Gastroesophageal sphincter (tissue), 4 donors: Measurements from ENCODE around the gene SRP19. TPM values are rescaled to one million over a fixed set of nuclear protein-coding genes. Genes with fewer than 3 reads are reported as not detected.
A peak's percentile ranks its signal among the peaks of the same experiment; 100 is the strongest.
"Not testable (repeated sequence)": the region's sequence is repeated elsewhere in the genome, so short reads cannot be mapped to it uniquely, and the experiment has no call there.

Source experiments
- ATAC-seq: fragments of 150-250 bp; one replicate; pipeline ENCODE4 v1.9.1; 2016; ENCODE audit warnings: mild to moderate bottlenecking, moderate library complexity
- H3K27ac ChIP-seq, 4 donors: fragments of 200-600 bp; sonication (generic) in 3 of 4; 1 replicate in 3 of 4; 2 replicates in 1 of 4; pipeline ENCODE4 v1.5.1; 2016 to 2019
- H3K27me3 ChIP-seq: fragments of 200-600 bp; sonication (generic); one replicate; pipeline ENCODE4 v1.5.1; 2019
- H3K36me3 ChIP-seq, 2 donors: fragments of 200-600 bp; sonication (generic); one replicate each; pipeline ENCODE4 v1.5.1; 2019; ENCODE audit warnings: control low read depth in 1 of 2
- H3K4me1 ChIP-seq, 3 donors: fragments of 200-600 bp; sonication (generic); 1 replicate in 2 of 3; 2 replicates in 1 of 3; pipeline ENCODE4 v1.5.1; 2016 to 2019; ENCODE audit warnings: control low read depth in 2 of 3
- H3K4me3 ChIP-seq, 2 donors: fragments of 200-600 bp; sonication (generic); one replicate each; pipeline ENCODE4 v1.5.1; 2019; ENCODE audit warnings: mild to moderate bottlenecking in 1 of 2, moderate library complexity in 1 of 2
- H3K9me3 ChIP-seq, 3 donors: fragments of 200-600 bp; sonication (generic); one replicate each; pipeline ENCODE4 v1.5.1; 2017 to 2019; ENCODE audit warnings: control low read depth in 2 of 3
- CTCF ChIP-seq, 4 experiments: fragments of 200-600 bp in 2 of 4; fragments of 450-650 bp in 2 of 4; sonication (generic) in 1 of 4; IDR thresholded peaks; one replicate each; pipeline ENCODE4 v1.5.1; 2017 to 2019; ENCODE audit warnings: antibody characterized with exemption in 4 of 4, mild to moderate bottlenecking in 2 of 4, moderate library complexity in 2 of 4
- EP300 ChIP-seq: sonication (generic); formaldehyde crosslinking; IDR thresholded peaks from one replicate; pipeline ENCODE4 v1.6.1; 2017; ENCODE audit warnings: antibody characterized with exemption, mild to moderate bottlenecking
- POLR2A ChIP-seq, 2 donors: fragments of 450-650 bp; IDR thresholded peaks; one replicate each; pipeline ENCODE4 v1.6.1; 2017; ENCODE audit warnings: antibody characterized with exemption in 2 of 2, mild to moderate bottlenecking in 2 of 2, moderate library complexity in 1 of 2
- POLR2AphosphoS5 ChIP-seq: sonication (generic); formaldehyde crosslinking; IDR thresholded peaks from one replicate; pipeline ENCODE4 v1.6.1; 2017; ENCODE audit warnings: antibody characterized with exemption
- WGBS, 2 donors: methylation state at CpG; one replicate each; pipeline ENCODE4 v1.1.5; 2018; ENCODE audit warnings: low coverage in 1 of 2; 5-methylcytosine and 5-hydroxymethylcytosine counted together
- total RNA-seq, 4 donors: library from RNA; depleted of rRNA; stranded (reverse); fragments of >200 nt; gene quantifications; one replicate each; pipeline ENCODE4 v1.1.0, GENCODE V29; 2016

Gene SRP19
- total RNA-seq, 4 donors from 2014 or later = 36.5 to 96.8 (median 69.2) TPM

- ATAC-seq = no peak
- H3K27ac ChIP-seq = no peak overlapping the region
- peaks cover 0 to 4% of the 10 kb centered on the region in 2 donors for H3K36me3 ChIP-seq
- no peak for TF ChIP-seq CTCF (IDR thresholded peaks at IDR 0.05)
- TF ChIP-seq POLR2A (IDR thresholded peaks at IDR 0.05) = no peak
- no peak for TF ChIP-seq EP300
- no peak for TF ChIP-seq POLR2AphosphoS5
- H3K4me1 ChIP-seq = peaks cover 0 to 21% (median 12%) of the 10 kb centered on the region in 3 donors
- H3K4me3 ChIP-seq = no peak overlapping the region
- H3K27me3 ChIP-seq = no peaks in the 10 kb centered on the region
- H3K9me3 ChIP-seq = no peaks in the 10 kb centered on the region
Observed at GRCh38 chr5:112857866-112858265, 3.2 kb upstream of the SRP19 start.

- ATAC-seq, H3K9me3 ChIP-seq, H3K27me3 ChIP-seq: not testable (repeated sequence)
- Histone ChIP-seq H3K27ac (peak overlapping the region; percentile 81 to 89 (median 83)), H3K4me3 (peak overlapping the region; percentile 91 to 93), H3K36me3 (peaks cover 0 to 31% of the 10 kb centered on the region in 2 donors), H3K4me1 (peaks cover 0 to 38% (median 20%) of the 10 kb centered on the region in 3 donors)
- 52 to 53% methylated on average over 5 to 6 of the region's 11 CpGs for WGBS, 2 donors
Observed at GRCh38 chr5:112860571-112860928, 537 bp upstream of the SRP19 start.

- Histone ChIP-seq H3K36me3 (peaks cover 0 to 41% of the 10 kb centered on the region in 2 donors), H3K27me3 (no peaks in the 10 kb centered on the region), H3K9me3 (no peaks in the 10 kb centered on the region), H3K4me1 (peaks cover 0 to 38% (median 20%) of the 10 kb centered on the region in 3 donors), H3K27ac (peak overlapping the region; percentile 81 to 89 (median 83)), H3K4me3 (peak overlapping the region; percentile 91 to 93)
- ATAC-seq = no peak
- TF ChIP-seq POLR2A (IDR thresholded peaks at IDR 0.05) = no peak
- no peak for TF ChIP-seq EP300
- 1 to 3% methylated on average over 6 of the region's 8 CpGs for WGBS, 2 donors
Observed at GRCh38 chr5:112861638-112861985, 525 bp downstream of the SRP19 start.

- Histone ChIP-seq H3K27ac (peak overlapping the region in 1 of 4 donors; percentile 84), H3K4me1 (peaks cover 0 to 38% (median 20%) of the 10 kb centered on the region in 3 donors), H3K9me3 (no peaks in the 10 kb centered on the region), H3K4me3 (peak overlapping the region; percentile 91 to 93), H3K27me3 (no peaks in the 10 kb centered on the region), H3K36me3 (peaks cover 0 to 46% of the 10 kb centered on the region in 2 donors)
- 40 to 46% methylated on average over 6 of the region's 9 CpGs for WGBS, 2 donors
- TF ChIP-seq POLR2A (IDR thresholded peaks at IDR 0.05) (no peak), CTCF (IDR thresholded peaks at IDR 0.05) (no peak), EP300 (no peak), POLR2AphosphoS5 (no peak)
- ATAC-seq = no peak
Observed at GRCh38 chr5:112862085-112862484, 998 bp downstream of the SRP19 start.

- H3K4me3 ChIP-seq = no peak overlapping the region
- no peak for ATAC-seq
- peaks cover 0 to 38% (median 20%) of the 10 kb centered on the region in 3 donors for H3K4me1 ChIP-seq
- peaks cover 0 to 61% of the 10 kb centered on the region in 2 donors for H3K36me3 ChIP-seq
- no peaks in the 10 kb centered on the region for H3K9me3 ChIP-seq
- H3K27me3 ChIP-seq = no peaks in the 10 kb centered on the region
- TF ChIP-seq POLR2A (IDR thresholded peaks at IDR 0.05) (no peak), EP300 (no peak), POLR2AphosphoS5 (no peak), CTCF (IDR thresholded peaks at IDR 0.05) (no peak)
- H3K27ac ChIP-seq = no peak overlapping the region
- 56 to 86% methylated on average over 2 to 4 of the region's 4 CpGs for WGBS, 2 donors
Observed at GRCh38 chr5:112863549-112863948, 2.5 kb downstream of the SRP19 start.

- TF ChIP-seq EP300 = no peak
- TF ChIP-seq CTCF (IDR thresholded peaks at IDR 0.05) = no peak
- TF ChIP-seq POLR2A (IDR thresholded peaks at IDR 0.05) = no peak
- no peak for TF ChIP-seq POLR2AphosphoS5
- no peak overlapping the region for H3K4me3 ChIP-seq
- no peak overlapping the region for H3K27ac ChIP-seq
- no peaks in the 10 kb centered on the region for H3K9me3 ChIP-seq
- WGBS, 2 donors = 82 to 87% methylated on average over 3 of the region's 3 CpGs
- H3K4me1 ChIP-seq = peaks cover 0 to 37% (median 20%) of the 10 kb centered on the region in 3 donors
- ATAC-seq = no peak
- H3K27me3 ChIP-seq = no peaks in the 10 kb centered on the region
- H3K36me3 ChIP-seq = peaks cover 0 to 77% of the 10 kb centered on the region in 2 donors
Observed at GRCh38 chr5:112865128-112865527, 4.0 kb downstream of the SRP19 start.
